ENCODE results near the gene CACNG5.

CACNG5 gene

GRCh38 chr17:66793814-66794213, 41.1 kb upstream of the CACNG5 start:
- no peak overlapping the region for H3K27ac ChIP-seq
- TF ChIP-seq CTCF (conservative IDR thresholded peaks at IDR 0.05), result no peak

- H3K27ac ChIP-seq, result no peak overlapping the region
- TF ChIP-seq CTCF (conservative IDR thresholded peaks at IDR 0.05), result no peak
These were observed 39.4 kb upstream of the CACNG5 start for GRCh38 chr17:66795486-66795885.

GRCh38 chr17:66799849-66800537, 34.9 kb upstream of the CACNG5 start:
- H3K27ac ChIP-seq, result no peak overlapping the region
- TF ChIP-seq CTCF (conservative IDR thresholded peaks at IDR 0.05), result no peak

- TF ChIP-seq CTCF (conservative IDR thresholded peaks at IDR 0.05), result no peak
- H3K27ac ChIP-seq, result no peak overlapping the region
These were observed 31.4 kb upstream of the CACNG5 start for GRCh38 chr17:66803474-66803951.

- TF ChIP-seq CTCF (conservative IDR thresholded peaks at IDR 0.05), result no peak
These were observed 29.4 kb upstream of the CACNG5 start for GRCh38 chr17:66805567-66805966.

GRCh38 chr17:66807182-66807581, 27.7 kb upstream of the CACNG5 start:
- no peak for TF ChIP-seq CTCF (conservative IDR thresholded peaks at IDR 0.05)
- H3K27ac ChIP-seq, result no peak overlapping the region

More at GRCh38 chr17:66805567-66805966, 29.4 kb upstream of the CACNG5 start:
- H3K27ac ChIP-seq, result peak overlapping the region; percentile 65

- TF ChIP-seq CTCF (conservative IDR thresholded peaks at IDR 0.05), result no peak
- H3K27ac ChIP-seq, result no peak overlapping the region
These were observed 25.5 kb upstream of the CACNG5 start for GRCh38 chr17:66809408-66809807.

Measured in VCaP (cell line).